ENCODE results near the gene RPH3AL.

- TF ChIP-seq CTCF (IDR thresholded peaks at IDR 0.05) (no peak), POLR2A (IDR thresholded peaks at IDR 0.05) (no peak)
Measured at GRCh38 chr17:381516-381915, 28.9 kb upstream of the RPH3AL start.

Data from Peyer's patch (tissue), 4 donors.